ENCODE measurements around the gene TRAM2. TPM values are rescaled to one million over a fixed set of nuclear protein-coding genes. Genes with fewer than 3 reads are reported as not detected.

TRAM2 gene
- total and polyA plus RNA-seq, 4 donors, result 7.3 to 20.3 (median 13.0) TPM

DNA sequence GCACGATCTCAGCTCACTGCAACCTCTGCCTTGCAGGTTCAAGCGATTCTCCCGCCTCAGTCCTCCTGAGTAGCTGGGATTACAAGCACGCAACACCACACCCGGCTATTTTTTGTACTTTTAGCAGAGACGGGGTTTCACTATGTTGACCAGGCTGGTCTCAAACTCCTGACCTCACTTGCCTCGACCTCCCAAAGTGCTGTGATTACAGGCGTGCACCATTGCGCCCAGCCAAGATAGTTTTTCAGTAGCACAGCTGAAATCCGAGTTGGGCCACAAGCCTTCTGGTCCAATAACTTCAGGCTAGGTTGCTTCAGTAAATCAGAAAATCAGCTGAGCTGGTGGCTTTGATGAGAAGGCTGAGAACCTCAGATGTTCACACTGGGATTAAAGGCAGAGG, 65.7 kb downstream of the TRAM2 start:
- H3K27me3 ChIP-seq (ENCODE audit: control insufficient read depth in 4 of 4, insufficient read depth in 4 of 4, low read length in 3 of 4), result no peaks in the 10 kb centered on the region
- no peak for TF ChIP-seq EGR1 (IDR thresholded peaks at IDR 0.05; ENCODE audit: low read depth in 2 of 2)
- TF ChIP-seq, protein P1, sequence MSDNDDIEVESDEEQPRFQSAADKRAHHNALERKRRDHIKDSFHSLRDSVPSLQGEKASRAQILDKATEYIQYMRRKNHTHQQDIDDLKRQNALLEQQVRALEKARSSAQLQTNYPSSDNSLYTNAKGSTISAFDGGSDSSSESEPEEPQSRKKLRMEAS (IDR thresholded peaks at IDR 0.05), result no peak
- TF ChIP-seq, protein P2, sequence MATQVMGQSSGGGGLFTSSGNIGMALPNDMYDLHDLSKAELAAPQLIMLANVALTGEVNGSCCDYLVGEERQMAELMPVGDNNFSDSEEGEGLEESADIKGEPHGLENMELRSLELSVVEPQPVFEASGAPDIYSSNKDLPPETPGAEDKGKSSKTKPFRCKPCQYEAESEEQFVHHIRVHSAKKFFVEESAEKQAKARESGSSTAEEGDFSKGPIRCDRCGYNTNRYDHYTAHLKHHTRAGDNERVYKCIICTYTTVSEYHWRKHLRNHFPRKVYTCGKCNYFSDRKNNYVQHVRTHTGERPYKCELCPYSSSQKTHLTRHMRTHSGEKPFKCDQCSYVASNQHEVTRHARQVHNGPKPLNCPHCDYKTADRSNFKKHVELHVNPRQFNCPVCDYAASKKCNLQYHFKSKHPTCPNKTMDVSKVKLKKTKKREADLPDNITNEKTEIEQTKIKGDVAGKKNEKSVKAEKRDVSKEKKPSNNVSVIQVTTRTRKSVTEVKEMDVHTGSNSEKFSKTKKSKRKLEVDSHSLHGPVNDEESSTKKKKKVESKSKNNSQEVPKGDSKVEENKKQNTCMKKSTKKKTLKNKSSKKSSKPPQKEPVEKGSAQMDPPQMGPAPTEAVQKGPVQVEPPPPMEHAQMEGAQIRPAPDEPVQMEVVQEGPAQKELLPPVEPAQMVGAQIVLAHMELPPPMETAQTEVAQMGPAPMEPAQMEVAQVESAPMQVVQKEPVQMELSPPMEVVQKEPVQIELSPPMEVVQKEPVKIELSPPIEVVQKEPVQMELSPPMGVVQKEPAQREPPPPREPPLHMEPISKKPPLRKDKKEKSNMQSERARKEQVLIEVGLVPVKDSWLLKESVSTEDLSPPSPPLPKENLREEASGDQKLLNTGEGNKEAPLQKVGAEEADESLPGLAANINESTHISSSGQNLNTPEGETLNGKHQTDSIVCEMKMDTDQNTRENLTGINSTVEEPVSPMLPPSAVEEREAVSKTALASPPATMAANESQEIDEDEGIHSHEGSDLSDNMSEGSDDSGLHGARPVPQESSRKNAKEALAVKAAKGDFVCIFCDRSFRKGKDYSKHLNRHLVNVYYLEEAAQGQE (IDR thresholded peaks at IDR 0.05), result no peak
- no peak for TF ChIP-seq HNF4G (IDR thresholded peaks at IDR 0.05)
- TF ChIP-seq TAF1 (conservative IDR thresholded peaks at IDR 0.05), result no peak
- no peak for TF ChIP-seq FOXA2 (IDR thresholded peaks at IDR 0.05)
- TF ChIP-seq YY1 (IDR thresholded peaks at IDR 0.05), result no peak
- TF ChIP-seq FOXA1 (IDR thresholded peaks at IDR 0.05), result no peak
- no peak for TF ChIP-seq SP1 (IDR thresholded peaks at IDR 0.05)
- TF ChIP-seq HNF4A (conservative IDR thresholded peaks at IDR 0.05), result no peak
- TF ChIP-seq, protein P3, sequence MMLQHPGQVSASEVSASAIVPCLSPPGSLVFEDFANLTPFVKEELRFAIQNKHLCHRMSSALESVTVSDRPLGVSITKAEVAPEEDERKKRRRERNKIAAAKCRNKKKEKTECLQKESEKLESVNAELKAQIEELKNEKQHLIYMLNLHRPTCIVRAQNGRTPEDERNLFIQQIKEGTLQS (IDR thresholded peaks at IDR 0.05), result no peak
- TF ChIP-seq RAD21 (IDR thresholded peaks at IDR 0.05), result no peak
- TF ChIP-seq NR2F2 (IDR thresholded peaks at IDR 0.05), result no peak
- TF ChIP-seq, protein P4, sequence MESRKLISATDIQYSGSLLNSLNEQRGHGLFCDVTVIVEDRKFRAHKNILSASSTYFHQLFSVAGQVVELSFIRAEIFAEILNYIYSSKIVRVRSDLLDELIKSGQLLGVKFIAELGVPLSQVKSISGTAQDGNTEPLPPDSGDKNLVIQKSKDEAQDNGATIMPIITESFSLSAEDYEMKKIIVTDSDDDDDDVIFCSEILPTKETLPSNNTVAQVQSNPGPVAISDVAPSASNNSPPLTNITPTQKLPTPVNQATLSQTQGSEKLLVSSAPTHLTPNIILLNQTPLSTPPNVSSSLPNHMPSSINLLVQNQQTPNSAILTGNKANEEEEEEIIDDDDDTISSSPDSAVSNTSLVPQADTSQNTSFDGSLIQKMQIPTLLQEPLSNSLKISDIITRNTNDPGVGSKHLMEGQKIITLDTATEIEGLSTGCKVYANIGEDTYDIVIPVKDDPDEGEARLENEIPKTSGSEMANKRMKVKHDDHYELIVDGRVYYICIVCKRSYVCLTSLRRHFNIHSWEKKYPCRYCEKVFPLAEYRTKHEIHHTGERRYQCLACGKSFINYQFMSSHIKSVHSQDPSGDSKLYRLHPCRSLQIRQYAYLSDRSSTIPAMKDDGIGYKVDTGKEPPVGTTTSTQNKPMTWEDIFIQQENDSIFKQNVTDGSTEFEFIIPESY (IDR thresholded peaks at IDR 0.05), result no peak
- TF ChIP-seq JUND (IDR thresholded peaks at IDR 0.05), result no peak
- no peaks in the 10 kb centered on the region for H3K4me1 ChIP-seq (ENCODE audit: control insufficient read depth in 4 of 4, insufficient read depth in 4 of 4, low read length in 3 of 4)
- H3K9ac ChIP-seq (ENCODE audit: low read depth in 1 of 2, low read length in 2 of 2), result no peak overlapping the region
- 90% methylated on average over 10 of the region's 10 CpGs for WGBS
- H3K9me3 ChIP-seq (ENCODE audit: control insufficient read depth in 4 of 4, low read length in 3 of 4), result no peaks in the 10 kb centered on the region
- H3K27ac ChIP-seq (ENCODE audit: low read depth in 1 of 2, low read length in 2 of 2), result no peak overlapping the region
- DNase-seq (ENCODE audit: low spot score), result no peak
- H3K4me3 ChIP-seq (ENCODE audit: low read depth in 1 of 3, low read length in 3 of 3), result no peak overlapping the region
- H3K36me3 ChIP-seq (ENCODE audit: control insufficient read depth in 4 of 4, insufficient read depth in 3 of 4, low read depth in 1 of 4, low read length in 3 of 4), result peaks cover 9 to 32% (median 19%) of the 10 kb centered on the region in 4 donors

DNA sequence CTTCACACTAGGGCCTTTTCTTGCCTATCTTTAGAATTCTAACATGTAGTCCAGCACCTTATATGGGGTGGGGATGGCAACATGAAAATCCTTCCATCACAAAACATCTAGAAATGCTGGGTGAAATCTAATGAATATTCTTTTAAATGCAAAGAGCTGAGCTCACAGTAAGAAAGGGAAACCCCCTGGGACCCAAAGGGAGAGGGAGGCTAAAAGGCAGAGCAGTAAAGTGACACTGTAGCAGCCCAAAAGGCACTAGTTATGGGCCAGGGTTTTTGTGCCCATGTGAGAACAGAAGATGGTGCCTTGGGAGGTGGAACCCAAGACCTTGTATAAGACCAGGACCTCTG, 66.7 kb downstream of the TRAM2 start:
- Histone ChIP-seq H3K36me3 (ENCODE audit: control insufficient read depth in 4 of 4, insufficient read depth in 3 of 4, low read depth in 1 of 4, low read length in 3 of 4) (peaks cover 14 to 33% (median 20%) of the 10 kb centered on the region in 4 donors), H3K9me3 (ENCODE audit: control insufficient read depth in 4 of 4, low read length in 3 of 4) (no peaks in the 10 kb centered on the region), H3K27ac (ENCODE audit: low read depth in 1 of 2, low read length in 2 of 2) (no peak overlapping the region), H3K27me3 (ENCODE audit: control insufficient read depth in 4 of 4, insufficient read depth in 4 of 4, low read length in 3 of 4) (no peaks in the 10 kb centered on the region), H3K4me3 (ENCODE audit: low read depth in 1 of 3, low read length in 3 of 3) (no peak overlapping the region), H3K9ac (ENCODE audit: low read depth in 1 of 2, low read length in 2 of 2) (no peak overlapping the region), H3K4me1 (ENCODE audit: control insufficient read depth in 4 of 4, insufficient read depth in 4 of 4, low read length in 3 of 4) (no peaks in the 10 kb centered on the region)
- DNase-seq (ENCODE audit: low spot score), result no peak
- TF ChIP-seq YY1 (IDR thresholded peaks at IDR 0.05) (no peak), GABPA (IDR thresholded peaks at IDR 0.05 in 1 of 2, conservative IDR thresholded peaks at IDR 0.05 in 1 of 2) (no peak), HNF4A (conservative IDR thresholded peaks at IDR 0.05) (no peak), EGR1 (IDR thresholded peaks at IDR 0.05; ENCODE audit: low read depth in 2 of 2) (no peak), FOXA1 (IDR thresholded peaks at IDR 0.05) (no peak), JUND (IDR thresholded peaks at IDR 0.05) (no peak), RXRA (IDR thresholded peaks at IDR 0.05) (no peak), NR2F2 (IDR thresholded peaks at IDR 0.05) (no peak), SP1 (IDR thresholded peaks at IDR 0.05) (no peak), TAF1 (conservative IDR thresholded peaks at IDR 0.05) (no peak), HNF4G (IDR thresholded peaks at IDR 0.05) (no peak)
- TF ChIP-seq, protein P2 (IDR thresholded peaks at IDR 0.05), result no peak
- TF ChIP-seq, protein P4 (IDR thresholded peaks at IDR 0.05), result no peak
- TF ChIP-seq, protein P1 (IDR thresholded peaks at IDR 0.05), result no peak
- TF ChIP-seq, protein P3 (IDR thresholded peaks at IDR 0.05), result no peak

Data from liver (tissue), 9 donors.